GM12872 (cell line): Measurements from ENCODE around the gene RSPH4A.

ENCODE experiments used
- CTCF ChIP-seq: IDR thresholded peaks from 3 replicates; pipeline ENCODE4 v1.5.1; 2011; ENCODE audit warnings: low read depth, mild to moderate bottlenecking, low read length, moderate library complexity; ENCODE audit not compliant: insufficient read depth

RSPH4A gene

GRCh38 chr6:116631379-116631990 lies 15.2 kb downstream of the RSPH4A start:
- no peak for TF ChIP-seq CTCF

GRCh38 chr6:116633685-116634084 lies 17.4 kb downstream of the RSPH4A start:
- peak; percentile 65 for TF ChIP-seq CTCF

- TF ChIP-seq CTCF = no peak
Observed at GRCh38 chr6:116648156-116648555, 31.9 kb downstream of the RSPH4A start.

GRCh38 chr6:116649129-116649528 lies 32.9 kb downstream of the RSPH4A start:
- no peak for TF ChIP-seq CTCF

- TF ChIP-seq CTCF = no peak
Observed at GRCh38 chr6:116651916-116652315, 35.6 kb downstream of the RSPH4A start.

GRCh38 chr6:116661594-116661993 lies 45.3 kb downstream of the RSPH4A start:
- no peak for TF ChIP-seq CTCF

- no peak for TF ChIP-seq CTCF
Observed at GRCh38 chr6:116662202-116662601, 45.9 kb downstream of the RSPH4A start.
